Astrocyte (in vitro differentiated cells and primary cell): ENCODE measurements around the gene MOB3A. TPM values are rescaled to one million over a fixed set of nuclear protein-coding genes. Genes with fewer than 3 reads are reported as not detected.

Experiments
- DNase-seq: peaks from one replicate; pipeline ENCODE4 v3.0.0-alpha.2; 2010; ENCODE audit warnings: low read depth
- FAIRE-seq: peaks from 2 replicates; lab custom pipeline; 2011; peaks lifted over from hg19 to GRCh38; lab: Jason Lieb, UNC
- H2AFZ ChIP-seq: 2 replicates; pipeline ENCODE4 v1.6.0; 2012; ENCODE audit warnings: low read depth, low read length, inconsistent platforms
- H3K27ac ChIP-seq: 2 replicates; pipeline ENCODE4 v1.5.1; 2011; ENCODE audit warnings: low read depth, low read length, inconsistent platforms
- H3K27me3 ChIP-seq: 2 replicates; pipeline ENCODE4 v1.6.0; 2011; ENCODE audit warnings: low read length, inconsistent platforms; ENCODE audit not compliant: insufficient read depth
- H3K36me3 ChIP-seq: 2 replicates; pipeline ENCODE4 v1.5.1; 2011; ENCODE audit warnings: low read length, inconsistent platforms; ENCODE audit not compliant: insufficient read depth
- H3K4me1 ChIP-seq: 2 replicates; pipeline ENCODE4 v1.5.1; 2011; ENCODE audit warnings: low read length, inconsistent platforms; ENCODE audit not compliant: insufficient read depth
- H3K4me2 ChIP-seq: 2 replicates; pipeline ENCODE4 v1.6.0; 2012; ENCODE audit warnings: low read length, inconsistent platforms
- H3K4me3 ChIP-seq: 2 replicates; pipeline ENCODE4 v1.5.1; 2011; ENCODE audit warnings: low read depth, mild to moderate bottlenecking, low read length, inconsistent platforms; ENCODE audit not compliant: insufficient read depth
- H3K79me2 ChIP-seq: 2 replicates; pipeline ENCODE4 v1.6.0; 2012; ENCODE audit warnings: mild to moderate bottlenecking, low read length, inconsistent platforms; ENCODE audit not compliant: insufficient read depth
- H3K9ac ChIP-seq: 2 replicates; pipeline ENCODE4 v1.6.0; 2012; ENCODE audit warnings: mild to moderate bottlenecking, low read length, inconsistent platforms
- H3K9me3 ChIP-seq: 2 replicates; pipeline ENCODE4 v1.5.1; 2012; ENCODE audit warnings: low read depth, mild to moderate bottlenecking, low read length, inconsistent platforms; ENCODE audit not compliant: insufficient read depth
- H4K20me1 ChIP-seq: 2 replicates; pipeline ENCODE4 v1.6.0; 2012; ENCODE audit warnings: low read length, inconsistent platforms; ENCODE audit not compliant: insufficient read depth
- H3K27ac Mint-ChIP-seq: one replicate; pipeline ENCODE4 v1.8.0; 2021; ENCODE audit warnings: mild to moderate bottlenecking, mixed read lengths; ENCODE audit not compliant: unreplicated experiment
- H3K27me3 Mint-ChIP-seq: one replicate; pipeline ENCODE4 v1.8.0; 2021; ENCODE audit warnings: low read depth, mixed read lengths; ENCODE audit not compliant: unreplicated experiment
- H3K36me3 Mint-ChIP-seq: one replicate; pipeline ENCODE4 v1.8.0; 2021; ENCODE audit warnings: low read depth, mixed read lengths; ENCODE audit not compliant: unreplicated experiment
- H3K4me1 Mint-ChIP-seq: one replicate; pipeline ENCODE4 v1.8.0; 2021; ENCODE audit warnings: low read depth, mixed read lengths; ENCODE audit not compliant: unreplicated experiment
- H3K4me3 Mint-ChIP-seq: one replicate; pipeline ENCODE4 v1.8.0; 2021; ENCODE audit warnings: mild to moderate bottlenecking, moderate library complexity, mixed read lengths; ENCODE audit not compliant: unreplicated experiment
- H3K9me3 Mint-ChIP-seq: one replicate; pipeline ENCODE4 v1.8.0; 2021; ENCODE audit warnings: mild to moderate bottlenecking, mixed read lengths; ENCODE audit not compliant: unreplicated experiment
- CTCF ChIP-seq: IDR thresholded peaks from 2 replicates; pipeline ENCODE4 v1.5.1; 2011; ENCODE audit warnings: low read depth, mild to moderate bottlenecking, inconsistent platforms, low read length, moderate library complexity; ENCODE audit not compliant: insufficient read depth
- EZH2 ChIP-seq: IDR thresholded peaks from 2 replicates; pipeline ENCODE4 v1.6.1; 2012; ENCODE audit warnings: mild to moderate bottlenecking, low read length, inconsistent platforms; ENCODE audit not compliant: insufficient read depth
- total RNA-seq: library from RNA; stranded (reverse); gene quantifications from 2 replicates; pipeline ENCODE4 v1.2.1, GENCODE V29; 2021

The MOB3A gene
- total RNA-seq, 1 donor from 2014 or later, result 45.3 TPM

- Histone ChIP-seq H4K20me1 (peaks cover 67% of the 10 kb centered on the region), H3K27ac (no peak overlapping the region), H3K4me2 (no peak overlapping the region), H3K36me3 (peaks cover 32% of the 10 kb centered on the region), H3K9me3 (no peaks in the 10 kb centered on the region), H2AFZ (no peak overlapping the region), H3K79me2 (peaks cover 34% of the 10 kb centered on the region), H3K4me1 (peaks cover under 1% of the 10 kb centered on the region), H3K9ac (no peak overlapping the region), H3K27me3 (no peaks in the 10 kb centered on the region), H3K4me3 (no peak overlapping the region)
- H3K27ac Mint-ChIP-seq, result no peak overlapping the region
- peaks cover 28% of the 10 kb centered on the region for H3K36me3 Mint-ChIP-seq
- no peaks in the 10 kb centered on the region for H3K4me1 Mint-ChIP-seq
- DNase-seq, result no peak
- H3K4me3 Mint-ChIP-seq, result no peak overlapping the region
- H3K9me3 Mint-ChIP-seq, result no peaks in the 10 kb centered on the region
- TF ChIP-seq CTCF, result no peak
- TF ChIP-seq EZH2, result no peak
- H3K27me3 Mint-ChIP-seq, result no peaks in the 10 kb centered on the region
- no peak for FAIRE-seq
These were observed 12.3 kb upstream of the MOB3A start for GRCh38 chr19:2108251-2109016.

GRCh38 chr19:2103045-2103707 is 7.0 kb upstream of the MOB3A start:
- H3K36me3 Mint-ChIP-seq, result peaks cover 29% of the 10 kb centered on the region
- no peak overlapping the region for H3K4me2 ChIP-seq
- H2AFZ ChIP-seq, result no peak overlapping the region
- H4K20me1 ChIP-seq, result peaks cover 76% of the 10 kb centered on the region
- DNase-seq (no peak), FAIRE-seq (no peak)
- no peak overlapping the region for H3K27ac Mint-ChIP-seq
- no peaks in the 10 kb centered on the region for H3K27me3 Mint-ChIP-seq
- H3K36me3 ChIP-seq, result peaks cover 17% of the 10 kb centered on the region
- TF ChIP-seq EZH2 (no peak), CTCF (no peak)
- H3K27me3 ChIP-seq, result no peaks in the 10 kb centered on the region
- no peaks in the 10 kb centered on the region for H3K4me1 ChIP-seq
- peaks cover 35% of the 10 kb centered on the region for H3K79me2 ChIP-seq
- no peaks in the 10 kb centered on the region for H3K9me3 ChIP-seq
- no peak overlapping the region for H3K4me3 ChIP-seq
- H3K27ac ChIP-seq, result no peak overlapping the region
- H3K4me1 Mint-ChIP-seq, result no peaks in the 10 kb centered on the region
- no peak overlapping the region for H3K4me3 Mint-ChIP-seq
- H3K9ac ChIP-seq, result no peak overlapping the region
- H3K9me3 Mint-ChIP-seq, result no peaks in the 10 kb centered on the region
